CD4-positive, alpha-beta T cell treated with Interleukin-4 for 4 hours (primary cell): ENCODE results near the gene ZNF532.
A peak's percentile ranks its signal among the peaks of the same experiment; 100 is the strongest.
"Not testable (repeated sequence)": the region's sequence is repeated elsewhere in the genome, so short reads cannot be mapped to it uniquely, and the experiment has no call there.

ENCODE experiments used
- DNase-seq: peaks from one replicate; pipeline ENCODE4 v3.0.0-alpha.2; 2020

ZNF532 gene

DNA sequence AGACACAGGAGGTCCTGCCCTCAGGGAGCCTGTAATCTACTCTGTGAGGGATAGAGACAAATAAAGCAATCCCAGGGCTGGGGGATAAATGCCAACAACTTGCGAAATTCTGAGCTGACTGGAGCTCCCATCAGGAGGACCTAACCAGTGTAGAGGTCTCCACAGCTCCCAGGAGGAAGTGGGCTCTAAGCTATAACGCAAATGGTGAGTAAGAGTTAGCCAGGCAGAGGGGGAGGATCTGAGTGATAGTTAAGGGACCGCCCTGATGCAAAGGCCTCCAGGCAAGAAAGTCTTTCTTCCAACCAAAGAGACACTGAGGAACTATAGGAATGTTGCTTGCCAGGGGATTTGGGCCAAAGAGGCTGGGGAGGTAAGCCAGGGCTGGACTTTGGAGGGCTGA is 16.0 kb upstream of the ZNF532 start:
- DNase-seq, result no peak

DNA sequence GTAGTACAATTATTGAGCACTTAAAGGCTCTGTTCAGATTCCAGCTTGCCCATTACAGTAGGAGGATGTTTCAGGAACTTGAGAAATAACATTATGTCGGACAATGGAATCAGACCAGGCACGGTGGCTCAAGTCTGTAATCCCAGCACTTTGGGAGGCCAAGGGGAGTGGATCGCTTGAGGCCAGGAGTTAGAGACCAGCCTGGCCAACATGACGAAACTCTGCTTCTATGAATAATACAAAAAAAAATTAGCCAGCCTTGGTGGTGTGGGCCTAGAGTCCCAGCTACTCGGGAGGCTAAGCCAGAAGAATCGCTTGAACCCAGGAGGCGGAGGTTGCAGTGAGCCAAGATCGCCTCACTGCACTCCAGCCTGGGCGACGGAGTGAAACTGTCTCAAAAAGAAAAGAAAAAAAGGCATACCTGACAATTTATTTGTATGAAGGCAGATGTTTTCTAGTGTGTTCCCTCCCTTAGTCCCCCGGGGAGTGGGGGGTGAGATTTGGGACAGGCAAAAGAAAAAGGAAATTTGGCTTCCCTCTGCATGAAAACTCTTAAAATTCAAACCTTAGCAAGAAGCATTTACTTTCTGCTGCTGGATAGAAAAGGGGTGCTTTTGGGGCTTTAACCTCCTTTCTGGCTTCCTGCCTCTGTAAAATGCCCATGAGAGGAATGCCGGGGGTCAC is 13.7 kb upstream of the ZNF532 start:
- no peak for DNase-seq

DNA sequence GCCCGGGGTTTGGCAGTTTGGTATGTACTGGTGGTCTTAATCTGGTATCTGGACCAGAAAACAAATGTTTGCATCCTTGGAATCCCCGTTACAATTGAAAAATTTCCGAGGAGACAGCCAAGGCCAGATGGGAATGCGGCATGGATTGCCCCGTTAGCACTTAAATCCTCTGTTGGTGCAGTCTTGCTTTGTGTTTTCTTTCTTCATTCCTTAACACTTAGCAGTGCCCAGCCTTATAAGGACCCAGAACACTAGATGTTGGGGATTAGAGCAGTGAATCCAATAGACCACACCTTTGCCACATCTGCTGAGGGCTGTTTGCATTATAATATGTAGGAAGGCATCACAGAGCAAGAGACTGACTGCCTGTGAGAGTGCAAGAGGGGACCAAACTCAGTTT is 12.8 kb upstream of the ZNF532 start:
- no peak for DNase-seq

DNA sequence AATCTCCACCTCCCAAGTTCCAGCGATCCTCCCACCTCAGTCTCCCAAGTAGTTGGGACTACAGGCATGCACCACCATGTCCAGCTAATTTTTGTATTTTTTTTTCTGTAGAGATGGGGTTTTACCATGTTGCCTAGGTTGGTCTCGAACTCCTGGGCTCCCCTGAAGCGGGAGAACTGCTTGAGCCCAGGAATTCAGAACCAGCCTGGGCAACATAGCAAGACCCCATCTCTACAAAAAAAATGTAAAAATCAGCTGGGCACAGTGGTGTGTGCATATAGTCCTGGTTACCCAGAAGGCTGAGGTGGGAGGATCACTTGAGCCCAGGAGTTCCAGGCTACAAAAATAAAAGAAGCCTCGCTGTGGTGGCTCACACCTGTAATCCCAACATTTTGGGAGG is 12.0 kb upstream of the ZNF532 start:
- DNase-seq, result no peak

DNA sequence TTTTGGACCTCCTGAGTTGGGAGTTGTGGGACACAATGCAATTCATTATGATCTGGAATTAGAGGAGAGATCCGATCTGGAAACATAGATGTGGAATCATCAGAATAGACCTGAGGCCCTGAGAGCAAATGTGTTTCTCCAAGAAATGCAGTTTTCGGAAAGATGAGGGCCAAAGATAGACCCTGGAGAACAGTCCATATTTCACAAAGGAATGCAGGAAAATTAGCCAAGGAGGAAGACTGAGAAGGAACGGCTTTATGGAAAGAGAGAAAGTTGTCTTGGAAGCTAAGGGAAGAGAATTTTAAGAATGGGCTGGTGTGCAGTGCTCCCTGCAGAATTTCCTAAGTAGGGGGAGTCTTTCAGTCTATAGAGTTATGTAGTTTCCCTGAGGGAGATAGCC is 11.1 kb upstream of the ZNF532 start:
- no peak for DNase-seq

DNA sequence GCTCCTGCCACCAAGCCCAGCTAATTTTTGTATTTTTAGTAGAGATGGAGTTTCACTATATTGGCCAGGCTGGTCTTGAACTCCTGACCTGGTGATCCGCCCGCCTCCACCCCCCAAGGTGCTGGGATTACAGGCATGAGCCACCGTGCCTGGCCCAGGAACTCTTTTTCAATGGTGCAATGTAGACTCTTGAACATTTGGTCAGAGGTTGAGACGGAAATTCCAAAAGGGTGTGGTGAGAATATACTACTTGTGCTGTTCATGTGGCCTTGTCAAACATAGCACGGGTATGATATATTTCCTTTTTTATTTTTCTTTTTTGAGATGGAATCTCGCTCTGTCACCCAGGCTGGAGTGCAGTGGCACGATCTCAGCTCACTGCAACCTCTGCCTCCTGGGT is 9.2 kb upstream of the ZNF532 start:
- DNase-seq, result not testable (repeated sequence)

DNA sequence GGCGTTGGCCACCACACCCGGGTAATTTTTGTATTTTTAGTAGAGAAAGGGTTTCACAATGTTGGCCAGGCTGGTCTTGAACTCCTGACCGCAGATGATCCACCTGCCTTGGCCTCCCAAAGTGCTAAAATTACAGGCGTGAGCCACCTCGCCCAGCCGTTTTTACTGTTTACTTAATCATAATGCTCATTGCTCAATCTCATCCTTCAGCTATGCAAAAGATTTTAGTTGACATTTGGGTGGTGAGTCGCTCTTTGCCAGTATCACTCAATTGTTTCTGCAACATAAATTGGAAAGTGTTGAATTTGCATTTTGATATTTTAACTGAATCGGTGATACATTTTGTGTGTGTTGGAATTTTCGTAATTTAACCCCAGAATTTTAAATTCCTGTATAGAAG is 7.8 kb upstream of the ZNF532 start:
- DNase-seq, result no peak

DNA sequence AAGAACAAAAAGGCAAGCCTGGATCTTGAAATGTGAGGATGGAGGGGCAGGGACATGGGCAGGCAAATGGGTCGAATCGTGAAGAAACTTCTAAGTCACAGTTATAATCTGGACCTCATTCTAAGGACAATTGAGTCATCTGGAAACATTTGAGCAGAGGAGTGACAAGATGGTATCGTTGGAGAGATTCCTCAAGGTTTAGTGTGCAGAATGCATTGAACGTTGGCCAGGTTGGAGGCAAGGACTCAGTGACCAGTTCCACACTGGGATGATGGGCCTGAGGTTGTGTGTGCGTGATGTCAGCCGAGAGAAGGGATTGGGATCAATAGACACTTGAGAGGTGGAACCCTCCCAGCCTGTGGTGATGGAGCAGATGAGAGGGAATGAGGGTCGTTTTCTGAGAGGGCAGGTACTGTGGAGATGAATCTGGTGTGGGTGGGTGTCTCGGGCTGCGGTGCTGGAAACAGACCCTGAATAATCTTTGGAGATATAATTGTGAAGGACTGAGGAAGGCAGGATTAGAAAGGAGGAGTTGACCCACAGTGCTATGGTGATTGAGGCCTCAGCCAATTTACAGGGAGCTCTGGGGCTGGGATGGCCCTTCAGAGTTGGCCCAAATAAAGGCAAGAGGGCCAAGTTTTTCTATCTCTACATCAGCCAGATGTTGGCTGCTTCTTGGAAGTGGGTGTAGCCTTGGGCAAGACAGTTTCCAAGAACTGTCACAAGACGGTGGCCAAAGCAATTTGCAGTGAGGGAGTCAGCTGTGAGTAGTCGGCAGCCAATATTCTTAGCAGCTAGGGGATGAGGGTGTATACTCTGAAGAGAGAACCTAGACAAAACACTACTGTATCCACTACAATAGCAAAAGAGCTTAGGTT is 5.8 kb upstream of the ZNF532 start:
- no peak for DNase-seq

DNA sequence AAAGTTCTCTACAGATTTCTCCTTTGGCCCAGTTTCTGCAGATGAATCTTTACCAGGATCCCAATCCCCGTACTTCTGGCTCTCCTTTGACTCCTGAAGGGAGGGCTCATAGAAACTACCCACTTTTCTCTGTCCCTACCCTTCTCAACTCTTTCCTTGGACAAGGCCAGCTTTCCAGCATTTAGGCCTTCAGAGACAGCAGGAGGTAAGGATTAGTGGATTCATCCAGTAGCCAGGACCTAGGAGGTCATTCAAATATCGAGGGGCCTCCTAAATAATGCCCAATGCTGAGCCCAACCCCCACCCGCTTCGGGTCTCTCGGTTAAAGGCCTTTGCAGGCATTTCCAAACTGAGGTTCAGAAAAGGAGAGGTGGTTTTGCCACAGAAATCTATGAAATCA is 4.8 kb upstream of the ZNF532 start:
- no peak for DNase-seq

DNA sequence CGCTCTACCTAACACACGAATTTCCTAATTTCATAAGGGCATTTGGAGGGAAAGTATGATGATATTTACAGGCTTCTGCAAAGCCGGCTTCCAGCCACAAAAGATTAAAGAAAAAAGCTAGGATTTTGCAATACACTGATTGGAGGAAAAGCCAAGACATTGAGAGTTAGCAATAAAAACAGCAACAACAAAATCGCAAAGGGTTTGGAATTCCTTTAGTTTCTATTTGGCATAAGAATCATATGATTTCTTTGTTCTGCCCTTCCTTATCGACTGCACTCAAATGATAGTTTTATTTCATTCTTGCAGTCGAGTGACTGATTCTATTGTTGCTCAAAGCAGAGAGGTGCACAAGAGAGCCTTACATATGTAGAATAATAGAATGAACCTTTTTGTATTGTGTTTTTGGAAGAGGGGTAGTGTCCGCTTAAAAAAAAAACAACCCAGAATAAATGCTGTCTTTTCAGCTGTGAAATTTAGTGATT is 3.9 kb upstream of the ZNF532 start:
- no peak for DNase-seq

DNA sequence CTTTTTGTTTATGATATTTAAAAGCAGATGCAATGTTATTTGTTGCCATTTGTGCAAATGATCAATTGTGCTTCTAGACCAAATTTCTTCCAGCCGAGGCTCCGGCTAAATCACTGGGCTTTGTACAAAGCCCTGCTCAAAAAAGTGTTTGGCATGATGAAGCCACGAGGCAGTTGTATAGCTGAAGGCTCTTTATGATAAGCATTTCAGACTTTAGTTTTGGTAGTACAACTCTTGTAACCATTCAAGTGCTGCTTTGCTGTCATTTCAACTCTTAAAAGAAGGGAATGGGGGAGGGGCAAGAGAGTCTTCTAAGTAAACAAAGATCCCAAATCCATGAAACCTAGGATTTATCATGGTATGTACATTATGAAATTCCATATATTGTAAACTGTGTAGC is 3.3 kb upstream of the ZNF532 start:
- DNase-seq, result no peak

DNA sequence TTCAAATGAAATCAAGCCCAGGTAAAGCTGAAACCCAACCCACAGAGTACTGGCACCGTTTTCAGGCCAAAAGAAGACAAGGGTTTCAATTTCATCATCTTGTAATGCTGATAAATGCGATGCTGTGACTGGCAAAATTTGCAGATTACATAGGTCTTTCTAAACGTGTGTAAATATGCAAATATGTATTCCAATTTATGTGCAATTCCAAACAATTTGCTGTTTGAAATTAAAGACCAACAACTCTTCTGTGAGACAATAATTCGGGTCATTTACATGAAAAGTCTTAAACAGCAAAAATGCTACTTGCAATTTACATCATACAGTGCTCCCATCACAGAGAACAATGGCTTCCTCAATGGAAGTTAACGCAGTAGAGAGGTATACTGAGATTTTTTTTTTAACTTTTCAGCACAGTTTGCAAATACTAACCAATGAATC is 2.8 kb upstream of the ZNF532 start:
- no peak for DNase-seq

DNA sequence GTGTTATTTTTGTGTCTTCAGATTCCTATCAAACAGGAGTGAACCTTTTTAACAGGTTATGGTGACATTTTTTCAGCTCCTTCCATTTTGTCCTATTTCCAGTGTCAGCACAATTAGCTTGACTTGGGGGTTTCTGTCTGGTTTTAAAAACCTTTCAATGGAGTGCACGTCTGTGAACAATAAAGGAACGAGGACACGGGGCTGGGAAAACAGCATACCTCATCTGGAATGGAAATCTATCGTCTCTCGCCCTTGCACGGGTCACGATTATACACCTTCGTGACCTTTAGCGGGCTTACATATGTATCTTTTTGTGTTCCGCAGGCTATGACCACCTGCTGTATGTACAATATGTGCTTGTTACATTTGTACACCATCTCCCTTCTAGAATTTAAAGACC is 2.3 kb upstream of the ZNF532 start:
- no peak for DNase-seq

DNA sequence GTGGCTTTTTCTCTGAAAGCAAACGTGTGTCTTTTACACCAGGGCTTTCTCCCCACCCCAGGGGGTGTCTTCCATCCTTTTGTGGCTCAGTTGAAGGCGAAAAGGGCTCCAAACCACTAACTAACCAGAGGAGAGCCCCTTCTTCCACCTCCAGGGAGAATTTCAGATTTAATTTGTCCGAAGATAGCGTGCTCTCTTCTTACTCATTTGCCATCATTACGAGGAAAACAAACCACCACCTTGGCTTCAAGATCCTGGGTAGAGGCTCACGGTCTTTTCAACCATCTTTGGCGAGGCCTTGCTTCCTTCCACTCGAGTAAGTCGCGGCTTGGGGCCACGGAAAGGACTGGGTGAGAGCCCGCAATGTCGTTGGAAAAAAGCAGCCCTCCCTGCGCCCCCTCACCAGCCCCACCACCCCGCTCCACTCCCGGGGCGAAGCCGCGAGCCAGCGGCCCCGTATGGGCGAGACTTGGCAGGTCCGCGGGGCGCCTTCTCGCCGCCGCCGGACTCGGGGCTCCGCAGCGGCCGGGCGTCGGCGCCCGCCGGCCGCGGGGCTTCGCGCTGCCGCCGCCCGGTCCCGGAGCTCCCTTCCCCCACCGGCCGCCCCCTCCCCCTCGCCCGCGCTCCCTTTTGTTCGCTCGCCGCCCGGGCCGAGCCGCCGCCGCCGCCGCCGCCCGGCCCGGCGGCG is 1.7 kb upstream of the ZNF532 start:
- DNase-seq, result peak; percentile 21

DNA sequence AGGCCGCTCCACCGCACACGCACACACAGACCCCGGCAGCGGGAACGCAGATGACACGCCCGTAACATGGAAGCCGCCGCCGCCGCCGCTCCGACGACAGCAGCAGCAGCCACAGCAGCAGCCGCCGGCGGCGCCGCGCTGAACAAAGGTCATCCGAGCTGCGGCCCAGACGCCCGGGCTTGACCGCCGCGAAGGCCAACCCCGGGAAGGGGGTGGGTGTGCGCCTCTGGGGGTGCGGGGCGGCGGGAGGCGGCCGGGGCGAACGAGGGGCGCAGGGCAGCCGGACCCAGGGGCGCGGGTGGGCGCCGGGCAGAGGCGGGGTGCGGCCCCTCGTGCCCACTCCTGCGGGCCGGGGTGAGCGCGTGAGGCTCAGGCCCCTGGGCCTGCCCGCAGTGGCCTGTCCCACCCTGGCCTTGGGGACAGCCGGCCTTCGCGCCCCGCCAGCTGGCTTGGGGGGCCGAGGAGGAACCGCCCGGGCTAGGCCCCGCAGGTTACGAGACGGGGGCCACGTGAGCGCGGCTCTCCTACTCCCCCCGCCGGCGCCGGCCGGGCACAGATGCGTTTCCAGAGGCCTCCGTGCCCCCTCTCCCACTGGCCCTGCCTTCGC is 1.0 kb upstream of the ZNF532 start:
- no peak for DNase-seq

DNA sequence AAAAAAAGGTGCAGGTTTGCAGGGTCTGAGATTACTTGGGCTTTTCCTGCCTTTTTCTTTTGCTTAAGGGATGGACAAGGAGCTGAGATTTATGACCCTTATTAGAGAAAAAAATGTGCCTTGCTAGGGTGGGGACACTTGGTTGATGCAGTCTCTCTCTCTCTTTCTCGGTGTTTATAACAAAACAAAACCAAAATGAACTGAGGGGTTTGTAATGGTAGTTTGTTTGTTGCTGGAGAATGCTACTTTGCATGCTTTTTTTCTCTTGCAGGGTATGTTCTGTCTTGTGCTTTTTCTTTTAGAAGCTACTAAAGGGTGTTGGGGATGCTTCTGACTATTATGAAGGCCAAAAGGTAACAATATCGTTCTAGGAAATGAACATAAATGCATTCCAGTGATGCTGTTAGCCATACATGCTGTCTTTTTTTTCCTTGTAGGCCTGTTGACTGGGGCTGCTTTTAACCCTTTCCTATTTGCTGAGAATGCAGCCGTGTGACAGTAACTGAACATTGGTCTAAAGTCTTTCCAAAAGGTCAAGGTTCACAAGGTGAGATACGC is 435 bp downstream of the ZNF532 start:
- no peak for DNase-seq

DNA sequence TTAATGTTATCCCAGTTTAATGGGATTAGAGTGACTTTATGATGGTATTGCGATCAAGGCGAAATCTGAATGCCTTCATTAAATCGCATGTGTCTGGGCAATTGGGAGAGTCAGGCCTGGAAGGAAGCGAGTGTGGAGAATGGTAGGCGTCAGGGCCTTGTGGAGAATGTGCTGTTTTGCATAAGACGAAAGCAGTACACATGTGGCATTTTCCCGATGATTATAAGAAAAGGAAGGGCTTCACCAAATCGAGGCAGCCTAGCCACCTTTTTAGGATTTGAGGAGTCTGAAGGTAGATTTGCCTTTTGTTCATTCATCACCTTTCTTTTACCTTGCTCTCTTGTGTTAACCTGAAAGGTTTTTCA is 1.0 kb downstream of the ZNF532 start:
- DNase-seq, result no peak

DNA sequence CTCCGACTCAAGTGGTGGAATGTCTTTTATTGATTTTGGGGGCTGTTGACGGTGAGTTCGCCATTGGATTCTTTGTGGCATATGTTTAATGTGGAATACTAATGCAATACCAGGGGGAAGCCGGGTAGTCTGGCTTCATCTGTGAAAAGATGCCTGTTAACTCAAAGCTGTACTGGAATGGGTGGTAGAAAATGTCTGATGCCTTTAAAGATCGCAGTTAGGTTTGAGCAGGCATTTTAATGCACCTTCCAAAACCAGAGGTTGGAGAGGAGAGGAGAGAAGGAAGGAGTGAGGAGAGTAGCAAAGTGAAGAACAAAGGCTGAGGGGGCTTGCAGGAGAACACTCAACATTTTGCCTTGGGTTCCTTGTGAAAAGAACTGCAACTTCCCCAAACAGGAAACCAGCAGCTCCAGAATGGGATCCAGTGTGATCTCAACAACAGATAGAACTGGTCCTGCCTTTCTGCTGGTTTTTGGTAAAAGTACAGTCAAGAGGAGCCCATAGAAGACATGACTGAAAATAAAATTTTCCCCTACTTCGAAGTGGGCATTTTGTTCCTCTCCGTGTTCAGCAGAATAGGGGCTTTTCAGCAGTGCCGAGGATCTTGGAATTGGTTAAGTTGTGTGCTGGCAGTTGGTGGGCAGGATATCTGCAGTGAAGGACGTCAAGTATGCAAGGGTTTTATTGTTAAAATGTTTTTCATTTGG is 1.5 kb downstream of the ZNF532 start:
- no peak for DNase-seq

DNA sequence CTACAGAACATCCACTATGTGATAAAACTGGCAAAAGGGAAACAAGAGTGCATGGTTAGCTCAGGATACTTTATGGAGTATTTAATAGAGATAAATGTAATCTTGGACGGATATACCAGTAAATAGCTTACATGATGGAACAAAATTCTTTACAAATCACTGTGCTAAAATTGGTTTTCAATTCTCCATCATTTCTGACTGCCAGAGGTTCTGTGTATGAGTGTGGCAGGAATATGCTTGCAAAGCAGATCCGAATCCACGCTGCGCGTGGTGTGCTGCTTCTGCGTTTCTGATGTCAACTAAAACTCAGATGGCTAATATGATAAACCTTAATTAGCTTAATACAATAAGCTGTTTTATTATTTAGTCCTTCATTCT is 2.1 kb downstream of the ZNF532 start:
- DNase-seq, result no peak

DNA sequence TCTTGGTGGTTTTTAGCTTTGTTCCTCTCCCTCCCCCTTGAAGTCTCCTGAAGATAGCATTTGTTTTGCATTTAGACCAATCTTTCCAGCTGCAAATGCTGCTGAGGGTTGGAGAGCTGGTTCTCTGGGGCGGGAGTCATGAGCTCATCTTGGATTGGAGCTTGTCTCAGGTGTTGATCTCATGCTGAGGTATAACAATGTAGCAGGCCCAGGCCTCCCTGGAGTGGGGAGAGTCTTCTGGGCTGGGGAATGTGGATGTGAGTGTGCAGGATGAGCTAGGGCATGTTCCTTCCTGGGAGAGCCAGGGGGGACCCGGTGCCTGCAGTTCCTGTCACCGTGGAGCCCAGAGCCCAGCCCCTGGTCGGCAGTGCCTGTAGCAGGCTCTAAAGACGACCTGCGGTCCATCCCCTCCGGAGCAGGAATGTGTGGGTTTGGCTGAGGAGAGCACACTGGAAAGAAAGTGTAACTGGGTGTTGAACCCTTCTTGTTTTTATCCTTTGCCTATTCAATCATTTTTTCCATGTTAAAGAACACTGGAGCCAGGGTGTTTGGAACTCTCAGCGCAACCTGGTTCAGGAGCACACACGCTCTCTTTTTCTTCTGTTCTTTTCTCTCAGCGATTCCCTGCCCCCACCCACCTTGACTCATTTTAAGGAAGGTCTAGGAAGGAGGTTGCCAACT is 2.7 kb downstream of the ZNF532 start:
- no peak for DNase-seq

DNA sequence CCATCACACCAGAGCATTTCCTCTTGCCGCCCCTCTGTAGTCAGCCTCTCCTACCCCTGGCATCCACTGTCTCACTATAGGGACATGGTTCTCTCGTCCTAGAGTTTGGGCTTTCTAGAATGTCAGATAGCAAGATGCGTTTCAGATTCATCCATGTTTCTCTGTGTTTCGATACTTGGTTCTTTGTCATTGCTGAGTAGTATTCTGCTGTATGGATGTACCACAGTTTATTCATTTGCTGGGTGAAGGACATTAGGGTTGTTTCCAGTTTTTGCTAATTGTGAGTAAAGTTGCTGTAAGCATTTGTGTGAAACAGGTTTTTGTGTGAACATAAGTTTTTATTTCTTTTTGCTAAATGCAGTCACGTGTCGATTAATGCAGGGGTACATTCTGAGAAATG is 3.8 kb downstream of the ZNF532 start:
- no peak for DNase-seq

DNA sequence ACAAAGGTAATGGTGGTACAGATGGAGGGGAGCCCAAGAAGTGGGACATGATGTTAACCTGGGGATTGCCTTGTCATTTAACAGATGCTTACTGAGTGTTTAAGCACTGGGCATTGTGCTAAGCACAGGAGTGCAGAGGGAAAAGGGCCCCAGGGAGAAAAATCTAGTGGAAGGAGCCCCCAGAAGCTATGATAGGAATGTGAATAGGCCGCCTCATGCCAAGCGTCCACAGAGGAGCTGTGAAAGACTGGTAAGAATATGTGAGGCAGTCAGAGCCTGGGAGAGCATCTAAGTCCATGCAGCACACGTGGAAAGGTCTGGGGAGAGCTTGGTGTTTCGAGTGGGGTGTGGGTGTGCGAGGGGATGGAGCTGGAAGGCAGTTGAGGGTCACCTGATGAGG is 5.5 kb downstream of the ZNF532 start:
- DNase-seq, result no peak
